HFF-Myc (cell line): ENCODE data around the gene NPAT.
A peak's percentile ranks its signal among the peaks of the same experiment; 100 is the strongest.

Experiments
- DNase-seq: peaks from one replicate; pipeline ENCODE4 v3.0.0-alpha.2; 2011; ENCODE audit warnings: low read depth; ENCODE audit errors: extremely low read depth
- H3K4me3 ChIP-seq: replicated peaks from 2 replicates; pipeline ENCODE4 v1.5.1; 2011; ENCODE audit warnings: low read depth, mild to moderate bottlenecking, control low read depth, low read length
- CTCF ChIP-seq: IDR thresholded peaks from 2 replicates; pipeline ENCODE4 v1.5.1; 2012; ENCODE audit warnings: mild to moderate bottlenecking, low read depth, low read length, control low read depth; ENCODE audit errors: missing control alignments

Gene NPAT

GRCh38 chr11:108228251-108228650 is 5.8 kb upstream of the NPAT start:
- H3K4me3 ChIP-seq: no peak overlapping the region
- no peak for DNase-seq
- no peak for TF ChIP-seq CTCF

GRCh38 chr11:108226036-108226435 is 3.6 kb upstream of the NPAT start:
- no peak for TF ChIP-seq CTCF
- DNase-seq: no peak
- H3K4me3 ChIP-seq: no peak overlapping the region

- DNase-seq: no peak
These were observed 2.7 kb upstream of the NPAT start for GRCh38 chr11:108224911-108225786.

GRCh38 chr11:108224366-108224765 is 1.9 kb upstream of the NPAT start:
- DNase-seq: no peak
- no peak for TF ChIP-seq CTCF
- H3K4me3 ChIP-seq: peak overlapping the region; percentile 92

More at GRCh38 chr11:108224911-108225786, 2.7 kb upstream of the NPAT start:
- H3K4me3 ChIP-seq: peak overlapping the region; percentile 92
- no peak for TF ChIP-seq CTCF

GRCh38 chr11:108223348-108224149 is 1.1 kb upstream of the NPAT start:
- DNase-seq: no peak

GRCh38 chr11:108221911-108222573 is 396 bp downstream of the NPAT start:
- TF ChIP-seq CTCF: no peak
- DNase-seq: no peak
- peak overlapping the region; percentile 92 for H3K4me3 ChIP-seq

More at GRCh38 chr11:108223348-108224149, 1.1 kb upstream of the NPAT start:
- peak overlapping the region; percentile 92 for H3K4me3 ChIP-seq
- no peak for TF ChIP-seq CTCF
